GM19467 (cell line): Measurements from ENCODE around the gene NUP54.
A peak's percentile ranks its signal among the peaks of the same experiment; 100 is the strongest.

ENCODE experiments used
- ATAC-seq: cut with Tn5 transposase; IDR thresholded peaks from one replicate; pipeline ENCODE4 v1.9.1; 2021; ENCODE audit warnings: mild to moderate bottlenecking, moderate library complexity; ENCODE audit not compliant: unreplicated experiment

The NUP54 gene

GRCh38 chr4:76148142-76148865 lies at the start of gene NUP54:
TSS of gene NUP54 (minus strand) at chr4:76148397. CDS start at chr4:76148374, 23 bp downstream.
- ATAC-seq, result peak; percentile 98

GRCh38 chr4:76197031-76197743 lies 49.0 kb upstream of the NUP54 start:
- ATAC-seq, result no peak

GRCh38 chr4:76196376-76196775 lies 48.2 kb upstream of the NUP54 start:
- ATAC-seq, result no peak

GRCh38 chr4:76195326-76195725 lies 47.1 kb upstream of the NUP54 start:
- no peak for ATAC-seq

- no peak for ATAC-seq
Measured at GRCh38 chr4:76194325-76194724, 46.1 kb upstream of the NUP54 start.

GRCh38 chr4:76192236-76192635 lies 44.0 kb upstream of the NUP54 start:
- ATAC-seq, result no peak

- no peak for ATAC-seq
Measured at GRCh38 chr4:76188557-76188956, 40.4 kb upstream of the NUP54 start.

- ATAC-seq, result no peak
Measured at GRCh38 chr4:76188149-76188548, 40.0 kb upstream of the NUP54 start.

- no peak for ATAC-seq
Measured at GRCh38 chr4:76187152-76187551, 39.0 kb upstream of the NUP54 start.

- ATAC-seq, result no peak
Measured at GRCh38 chr4:76182463-76182862, 34.3 kb upstream of the NUP54 start.

- ATAC-seq, result peak; percentile 77
Measured at GRCh38 chr4:76179398-76180318, 31.5 kb upstream of the NUP54 start.

- ATAC-seq, result no peak
Measured at GRCh38 chr4:76178296-76178695, 30.1 kb upstream of the NUP54 start.

- no peak for ATAC-seq
Measured at GRCh38 chr4:76177709-76178108, 29.5 kb upstream of the NUP54 start.

- ATAC-seq, result no peak
Measured at GRCh38 chr4:76175336-76175735, 27.1 kb upstream of the NUP54 start.

- no peak for ATAC-seq
Measured at GRCh38 chr4:76174216-76174615, 26.0 kb upstream of the NUP54 start.

GRCh38 chr4:76168688-76169087 lies 20.5 kb upstream of the NUP54 start:
- ATAC-seq, result no peak

- ATAC-seq, result no peak
Measured at GRCh38 chr4:76166480-76166879, 18.3 kb upstream of the NUP54 start.

- no peak for ATAC-seq
Measured at GRCh38 chr4:76160355-76160754, 12.2 kb upstream of the NUP54 start.

GRCh38 chr4:76156635-76157034 lies 8.4 kb upstream of the NUP54 start:
- no peak for ATAC-seq

- no peak for ATAC-seq
Measured at GRCh38 chr4:76155979-76156378, 7.8 kb upstream of the NUP54 start.

- no peak for ATAC-seq
Measured at GRCh38 chr4:76153356-76153755, 5.2 kb upstream of the NUP54 start.
